ENCODE data around the gene MLLT3.

Gene MLLT3

DNA sequence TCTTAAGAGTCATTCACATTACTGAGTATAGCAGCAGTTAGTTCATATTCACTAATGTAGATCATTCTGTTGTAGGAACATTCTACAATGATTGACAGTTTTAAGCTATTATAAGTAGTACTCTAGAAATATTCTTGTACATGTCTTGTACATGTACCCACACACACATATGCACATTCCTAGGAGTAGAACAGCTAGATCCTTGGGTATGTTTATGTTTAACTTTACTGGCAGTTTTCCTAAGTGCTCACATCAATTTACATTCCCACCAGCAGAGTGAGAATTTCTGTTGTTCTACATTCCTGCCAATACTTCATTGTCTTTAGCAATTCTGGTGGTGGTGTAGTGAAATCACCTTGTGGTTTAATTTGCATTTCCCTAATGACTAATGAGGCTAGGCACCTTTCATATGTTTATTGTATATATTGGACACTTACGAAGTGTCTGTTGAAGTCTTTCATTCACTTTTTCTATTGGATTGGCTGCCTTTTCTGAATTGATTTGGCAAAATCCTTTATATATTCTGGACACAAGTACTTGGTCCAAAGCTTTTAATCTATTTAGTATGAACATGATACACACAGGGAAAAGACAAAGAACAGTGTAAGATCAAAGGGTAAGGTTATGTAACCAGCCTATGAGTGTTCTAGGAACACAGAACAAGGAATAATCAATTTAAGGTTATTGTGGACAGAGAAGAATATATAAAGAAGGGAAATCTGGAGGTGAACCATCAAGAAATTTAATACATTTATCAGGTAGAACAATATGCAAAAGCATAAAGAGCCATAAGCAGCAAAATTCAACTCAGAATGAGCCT lies 95.6 kb downstream of the MLLT3 start:
- DNase-seq (ENCODE audit: low spot score) = no peak
- ChIA-PET CTCF (no interaction called here), POLR2A (ENCODE audit: low non-redundant PET) (no interaction called here)
- no peak overlapping the region for H3K27ac ChIP-seq
- TF ChIP-seq, protein P1, sequence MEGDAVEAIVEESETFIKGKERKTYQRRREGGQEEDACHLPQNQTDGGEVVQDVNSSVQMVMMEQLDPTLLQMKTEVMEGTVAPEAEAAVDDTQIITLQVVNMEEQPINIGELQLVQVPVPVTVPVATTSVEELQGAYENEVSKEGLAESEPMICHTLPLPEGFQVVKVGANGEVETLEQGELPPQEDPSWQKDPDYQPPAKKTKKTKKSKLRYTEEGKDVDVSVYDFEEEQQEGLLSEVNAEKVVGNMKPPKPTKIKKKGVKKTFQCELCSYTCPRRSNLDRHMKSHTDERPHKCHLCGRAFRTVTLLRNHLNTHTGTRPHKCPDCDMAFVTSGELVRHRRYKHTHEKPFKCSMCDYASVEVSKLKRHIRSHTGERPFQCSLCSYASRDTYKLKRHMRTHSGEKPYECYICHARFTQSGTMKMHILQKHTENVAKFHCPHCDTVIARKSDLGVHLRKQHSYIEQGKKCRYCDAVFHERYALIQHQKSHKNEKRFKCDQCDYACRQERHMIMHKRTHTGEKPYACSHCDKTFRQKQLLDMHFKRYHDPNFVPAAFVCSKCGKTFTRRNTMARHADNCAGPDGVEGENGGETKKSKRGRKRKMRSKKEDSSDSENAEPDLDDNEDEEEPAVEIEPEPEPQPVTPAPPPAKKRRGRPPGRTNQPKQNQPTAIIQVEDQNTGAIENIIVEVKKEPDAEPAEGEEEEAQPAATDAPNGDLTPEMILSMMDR (conservative IDR thresholded peaks at IDR 0.05; ENCODE audit: low read depth) = no peak

DNA sequence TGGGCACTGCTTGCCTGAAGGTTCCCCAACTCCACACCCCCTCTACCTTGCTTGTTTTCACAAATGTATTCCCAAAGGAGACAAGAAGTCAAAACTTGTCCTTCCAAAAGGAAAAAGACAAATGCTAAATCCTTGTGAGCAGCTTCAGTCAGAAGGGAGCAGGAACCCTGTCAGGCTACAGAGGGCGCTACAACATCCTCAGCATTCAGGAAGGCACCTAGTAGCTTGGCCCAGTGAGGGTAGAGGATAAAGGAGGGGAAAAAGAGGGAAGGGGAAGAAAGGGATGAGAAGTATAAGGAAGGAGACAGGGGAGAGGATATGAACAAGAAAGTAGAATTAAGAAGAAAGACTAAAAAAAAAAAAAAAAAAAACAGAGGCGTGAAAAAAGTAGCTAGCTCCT lies 97.5 kb downstream of the MLLT3 start:
- no peak for DNase-seq (ENCODE audit: low spot score)
- ChIA-PET CTCF (no interaction called here), POLR2A (ENCODE audit: low non-redundant PET) (no interaction called here)
- H3K27ac ChIP-seq = no peak overlapping the region
- TF ChIP-seq, protein P1 (conservative IDR thresholded peaks at IDR 0.05; ENCODE audit: low read depth) = no peak

DNA sequence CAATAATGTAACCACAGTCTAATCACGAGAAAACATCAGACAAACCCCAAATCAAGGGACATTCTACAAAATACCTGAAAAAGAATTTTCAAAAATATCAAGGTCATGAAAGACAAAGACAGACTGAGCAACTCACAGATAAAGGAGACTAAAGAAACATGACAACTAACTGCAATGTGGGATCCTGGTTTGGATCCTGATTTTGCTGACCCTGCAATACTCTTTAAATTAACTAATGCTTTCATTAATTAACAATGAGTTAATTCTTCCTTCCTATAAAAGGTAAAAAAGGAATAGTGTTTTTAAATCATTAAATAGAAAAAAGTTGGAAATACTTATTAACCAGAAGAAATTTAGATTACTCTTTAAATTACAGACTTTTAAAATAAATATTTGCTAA lies 103.6 kb downstream of the MLLT3 start:
- POLR2A ChIA-PET (ENCODE audit: low non-redundant PET) = no interaction called here

DNA sequence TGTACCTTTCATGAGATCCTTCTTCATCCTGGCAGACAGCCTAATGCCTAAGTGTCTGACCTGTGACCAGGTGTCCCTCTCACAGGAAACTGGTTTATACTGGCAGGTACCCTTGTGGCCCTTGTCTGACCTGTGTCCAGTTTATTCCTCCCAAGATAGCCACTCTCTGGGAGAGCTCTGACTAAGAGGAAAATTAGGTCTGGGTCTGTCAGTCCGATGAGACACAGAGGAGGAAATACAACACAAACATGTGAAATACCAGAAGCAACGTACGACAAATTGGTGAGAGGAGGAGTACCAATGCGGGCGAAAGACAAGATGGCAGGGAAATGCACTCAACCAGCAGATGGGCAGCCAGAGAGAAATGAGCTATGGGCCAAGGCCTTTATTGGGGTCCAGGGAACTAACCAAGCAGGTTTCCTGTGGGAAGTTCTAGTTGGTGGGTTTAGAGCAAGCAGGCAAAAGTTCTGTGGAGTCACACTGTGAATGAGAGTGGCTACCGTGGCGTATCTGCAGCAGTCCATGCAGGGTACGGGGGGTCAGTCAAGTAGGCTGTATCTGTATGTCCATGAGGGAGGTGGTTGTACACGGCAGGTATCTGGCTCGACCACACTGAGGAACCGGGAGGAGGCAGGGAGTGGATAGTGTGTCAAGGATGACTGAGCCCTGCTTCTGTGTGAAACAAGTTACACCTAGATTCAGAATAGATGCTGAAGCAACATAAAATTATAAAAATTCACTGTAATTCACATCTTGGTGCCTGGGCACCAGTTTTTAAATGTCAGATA lies 109.0 kb downstream of the MLLT3 start:
- no peak for DNase-seq (ENCODE audit: low spot score)
- H3K27ac ChIP-seq = no peak overlapping the region
- ChIA-PET CTCF (no interaction called here), POLR2A (ENCODE audit: low non-redundant PET) (no interaction called here)
- TF ChIP-seq, protein P1 (conservative IDR thresholded peaks at IDR 0.05; ENCODE audit: low read depth) = no peak

More for the DNA sequence above, 103.6 kb downstream of the MLLT3 start:
- no peak for DNase-seq (ENCODE audit: low spot score)
- CTCF ChIA-PET = no interaction called here
- TF ChIP-seq, protein P1 (conservative IDR thresholded peaks at IDR 0.05; ENCODE audit: low read depth) = no peak
- H3K27ac ChIP-seq = no peak overlapping the region

DNA sequence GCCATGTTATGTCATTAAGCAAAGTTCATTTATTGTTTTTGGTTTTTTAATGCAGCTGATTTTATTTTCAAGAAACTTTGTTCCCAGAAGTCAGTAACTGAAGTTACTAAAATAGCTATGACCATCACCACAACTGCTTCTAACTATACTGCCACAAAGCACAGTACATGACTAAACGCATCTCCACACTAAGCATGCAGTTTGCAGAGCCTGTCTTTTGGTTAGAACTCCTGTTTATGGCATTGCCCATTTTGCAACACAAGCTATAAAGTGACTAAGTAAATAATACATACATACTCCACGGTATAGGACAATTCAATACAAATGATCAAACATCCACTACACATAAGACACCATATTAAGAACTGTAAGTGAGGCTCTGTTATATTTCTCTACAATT lies 109.7 kb downstream of the MLLT3 start:
- no peak overlapping the region for H3K27ac ChIP-seq
- TF ChIP-seq, protein P1 (conservative IDR thresholded peaks at IDR 0.05; ENCODE audit: low read depth) = no peak
- no peak for DNase-seq (ENCODE audit: low spot score)
- ChIA-PET CTCF (no interaction called here), POLR2A (ENCODE audit: low non-redundant PET) (no interaction called here)

DNA sequence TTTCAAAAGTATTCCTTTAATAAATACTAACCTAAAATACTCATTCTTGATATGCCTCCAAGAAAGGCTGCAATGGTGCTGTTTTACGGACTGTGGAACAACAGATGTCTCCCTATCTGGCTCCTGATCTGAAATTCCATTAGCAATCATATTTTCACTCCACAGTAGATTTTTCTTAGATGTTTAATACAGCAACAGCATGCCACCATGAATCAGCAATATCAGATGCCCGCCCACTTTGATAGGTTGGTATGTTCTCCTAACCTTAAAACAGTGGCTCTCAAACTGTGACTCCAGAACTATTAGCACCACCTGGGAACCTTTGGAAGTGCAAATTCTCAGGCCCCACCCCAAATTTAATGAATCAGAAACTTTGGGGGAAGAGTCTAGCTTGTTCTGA lies 110.2 kb downstream of the MLLT3 start:
- CTCF ChIA-PET = no interaction called here
- no peak overlapping the region for H3K27ac ChIP-seq
- no peak for DNase-seq (ENCODE audit: low spot score)
- TF ChIP-seq, protein P1 (conservative IDR thresholded peaks at IDR 0.05; ENCODE audit: low read depth) = no peak
- POLR2A ChIA-PET (ENCODE audit: low non-redundant PET) = no interaction called here
